Fibroblast of mammary gland (primary cell): ENCODE data around the gene GORASP2.

ENCODE experiments used
- DNase-seq: peaks from one replicate; pipeline ENCODE4 v3.0.0-alpha.2; 2010; ENCODE audit warnings: low read depth
- H3K4me3 ChIP-seq: 2 replicates; pipeline ENCODE4 v1.5.1; 2011; ENCODE audit warnings: low read depth, mild to moderate bottlenecking, low read length, moderate library complexity; ENCODE audit not compliant: control insufficient read depth
- CTCF ChIP-seq: conservative IDR thresholded peaks from 2 replicates; pipeline ENCODE4 v1.5.1; 2011; ENCODE audit warnings: low read depth, low read length, inconsistent platforms; ENCODE audit not compliant: control insufficient read depth, insufficient read depth

The GORASP2 gene

GRCh38 chr2:170922634-170923494 is 6.2 kb upstream of the GORASP2 start:
- H3K4me3 ChIP-seq = no peak overlapping the region
- DNase-seq = no peak
- no peak for TF ChIP-seq CTCF

- no peak overlapping the region for H3K4me3 ChIP-seq
- DNase-seq = no peak
- TF ChIP-seq CTCF = no peak
Observed at GRCh38 chr2:170923799-170924198, 5.3 kb upstream of the GORASP2 start.

- peak; percentile 13 for DNase-seq
Observed at GRCh38 chr2:170924969-170925368, 4.1 kb upstream of the GORASP2 start.

GRCh38 chr2:170925923-170926322 is 3.1 kb upstream of the GORASP2 start:
- TF ChIP-seq CTCF = no peak
- H3K4me3 ChIP-seq = no peak overlapping the region
- no peak for DNase-seq

More at GRCh38 chr2:170924969-170925368, 4.1 kb upstream of the GORASP2 start:
- no peak for TF ChIP-seq CTCF
- H3K4me3 ChIP-seq = no peak overlapping the region

GRCh38 chr2:170926743-170927297 is 2.2 kb upstream of the GORASP2 start:
- no peak for DNase-seq
- TF ChIP-seq CTCF = no peak

GRCh38 chr2:170928036-170928823 is 823 bp upstream of the GORASP2 start:
- peak; percentile 28 for DNase-seq
- no peak for TF ChIP-seq CTCF
- peak overlapping the region; percentile 56 for H3K4me3 ChIP-seq

More at GRCh38 chr2:170926743-170927297, 2.2 kb upstream of the GORASP2 start:
- H3K4me3 ChIP-seq = no peak overlapping the region
